K562 (cell line): Measurements from ENCODE around the gene MYL6B.

Experiments
- E2F1 ChIP-seq: sonication (generic); formaldehyde crosslinking; IDR thresholded peaks from 2 replicates; pipeline ENCODE4 v1.8.1; 2023; ENCODE audit warnings: mild to moderate bottlenecking, missing genetic modification reagents, moderate library complexity
- ELF1 ChIP-seq: fragments of 200-800 bp; sonication (Bioruptor generic); IDR thresholded peaks from 2 replicates; pipeline ENCODE4 v1.6.1; 2016; ENCODE audit warnings: missing genetic modification characterization, missing compliant biosample characterization
- GTF2B ChIP-seq: IDR thresholded peaks from 2 replicates; pipeline ENCODE4 v1.6.1; 2011; ENCODE audit not compliant: insufficient read length; ENCODE audit errors: extremely low read depth
- HDAC1 ChIP-seq, 2 experiments: fragments of 450-650 bp; IDR thresholded peaks; 2 replicates each; pipeline ENCODE4 v1.6.1; 2016 to 2017; ENCODE audit warnings: inconsistent platforms in 1 of 2, mild to moderate bottlenecking in 1 of 2, moderate library complexity in 1 of 2
- HNRNPLL ChIP-seq: fragments of 200-400 bp; formaldehyde crosslinking; IDR thresholded peaks from 2 replicates; pipeline ENCODE4 v1.6.1; 2017; ENCODE audit warnings: low read length, low read depth, mild to moderate bottlenecking; ENCODE audit not compliant: poor library complexity, severe bottlenecking
- ILK ChIP-seq: fragments of 450-650 bp; IDR thresholded peaks from 2 replicates; pipeline ENCODE4 v1.6.1; 2016; ENCODE audit warnings: missing genetic modification characterization, low read depth, mild to moderate bottlenecking, missing compliant biosample characterization, moderate library complexity, borderline replicate concordance
- ZBED1 ChIP-seq: IDR thresholded peaks from 2 replicates; pipeline ENCODE4 v1.6.1; 2014
- TF ChIP-seq, protein P1 (sequence below): fragments of 250-450 bp; sonication (Bioruptor Pico); IDR thresholded peaks from 2 replicates; pipeline ENCODE4 v1.5.0; 2020; ENCODE audit warnings: mild to moderate bottlenecking, borderline replicate concordance
- TF ChIP-seq, protein P2 (sequence below), 2 experiments: fragments of 450-650 bp; formaldehyde crosslinking in 1 of 2; IDR thresholded peaks; 2 replicates each; pipeline versions ENCODE4 v1.4.0 to v1.6.1; 2014 to 2020; ENCODE audit warnings: mild to moderate bottlenecking in 2 of 2, borderline replicate concordance in 1 of 2, low read depth in 1 of 2
- TF ChIP-seq, protein P3 (sequence below), 3 experiments: IDR thresholded peaks in 2 of 3; conservative IDR thresholded peaks in 1 of 3; 2 replicates each; pipeline ENCODE4 v1.5.1; 2011 to 2012; ENCODE audit warnings: low read length in 3 of 3, mild to moderate bottlenecking in 3 of 3, control low read depth in 2 of 3, improper control_type of control experiment in 1 of 3, inconsistent platforms in 1 of 3, low read depth in 1 of 3, mixed read lengths in 1 of 3, moderate library complexity in 1 of 3; ENCODE audit not compliant: insufficient read depth in 2 of 3
- TF ChIP-seq, protein P4 (sequence below): sonication (generic); formaldehyde crosslinking; IDR thresholded peaks from 2 replicates; pipeline ENCODE4 v1.5.0; 2020; ENCODE audit warnings: missing genetic modification reagents
- TF ChIP-seq, protein P5 (sequence below), 2 experiments: IDR thresholded peaks; 2 replicates each; pipeline ENCODE4 v1.6.1; 2011; ENCODE audit warnings: borderline replicate concordance in 1 of 2, control low read depth in 1 of 2, low read depth in 1 of 2, low read length in 1 of 2, mild to moderate bottlenecking in 1 of 2, mixed read lengths in 1 of 2, moderate library complexity in 1 of 2; ENCODE audit not compliant: insufficient read depth in 1 of 2, insufficient read length in 1 of 2, poor library complexity in 1 of 2, severe bottlenecking in 1 of 2; ENCODE audit errors: extremely low read depth in 1 of 2

DNA sequence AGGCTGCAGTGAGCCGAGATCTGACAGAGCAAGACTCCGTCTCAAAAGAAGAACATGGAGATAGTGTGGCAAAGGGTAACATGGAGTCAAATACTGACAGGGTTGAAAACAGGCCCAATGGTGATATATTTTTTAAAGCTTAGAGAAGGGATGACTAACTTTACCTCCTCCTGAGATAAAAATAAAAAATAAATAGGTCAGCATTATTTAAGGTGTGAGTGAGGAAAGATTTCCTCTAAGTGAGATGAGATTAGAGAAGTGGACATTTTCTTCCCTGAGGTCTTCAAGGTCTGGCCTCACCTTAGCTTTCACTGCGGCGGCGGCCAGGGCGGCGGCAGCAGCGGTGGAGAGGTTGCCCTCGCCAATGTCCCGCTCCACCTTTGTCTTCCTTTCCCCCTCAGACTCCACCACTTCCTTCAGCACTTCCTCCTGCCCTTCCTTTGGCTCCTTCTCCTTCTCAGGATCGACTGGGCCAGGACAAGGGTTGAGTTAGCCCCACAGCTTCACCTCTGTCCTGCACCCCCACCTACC lies 16.9 kb downstream of the MYL6B start:
- TF ChIP-seq GTF2B = no peak
- TF ChIP-seq, protein P1, sequence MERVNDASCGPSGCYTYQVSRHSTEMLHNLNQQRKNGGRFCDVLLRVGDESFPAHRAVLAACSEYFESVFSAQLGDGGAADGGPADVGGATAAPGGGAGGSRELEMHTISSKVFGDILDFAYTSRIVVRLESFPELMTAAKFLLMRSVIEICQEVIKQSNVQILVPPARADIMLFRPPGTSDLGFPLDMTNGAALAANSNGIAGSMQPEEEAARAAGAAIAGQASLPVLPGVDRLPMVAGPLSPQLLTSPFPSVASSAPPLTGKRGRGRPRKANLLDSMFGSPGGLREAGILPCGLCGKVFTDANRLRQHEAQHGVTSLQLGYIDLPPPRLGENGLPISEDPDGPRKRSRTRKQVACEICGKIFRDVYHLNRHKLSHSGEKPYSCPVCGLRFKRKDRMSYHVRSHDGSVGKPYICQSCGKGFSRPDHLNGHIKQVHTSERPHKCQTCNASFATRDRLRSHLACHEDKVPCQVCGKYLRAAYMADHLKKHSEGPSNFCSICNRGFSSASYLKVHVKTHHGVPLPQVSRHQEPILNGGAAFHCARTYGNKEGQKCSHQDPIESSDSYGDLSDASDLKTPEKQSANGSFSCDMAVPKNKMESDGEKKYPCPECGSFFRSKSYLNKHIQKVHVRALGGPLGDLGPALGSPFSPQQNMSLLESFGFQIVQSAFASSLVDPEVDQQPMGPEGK = no peak
- TF ChIP-seq HDAC1 (IDR thresholded peaks at IDR 0.05) = no peak
- TF ChIP-seq E2F1 (CRISPR knock-in tag) = no peak
- no peak for TF ChIP-seq ELF1
- TF ChIP-seq, protein P2, sequence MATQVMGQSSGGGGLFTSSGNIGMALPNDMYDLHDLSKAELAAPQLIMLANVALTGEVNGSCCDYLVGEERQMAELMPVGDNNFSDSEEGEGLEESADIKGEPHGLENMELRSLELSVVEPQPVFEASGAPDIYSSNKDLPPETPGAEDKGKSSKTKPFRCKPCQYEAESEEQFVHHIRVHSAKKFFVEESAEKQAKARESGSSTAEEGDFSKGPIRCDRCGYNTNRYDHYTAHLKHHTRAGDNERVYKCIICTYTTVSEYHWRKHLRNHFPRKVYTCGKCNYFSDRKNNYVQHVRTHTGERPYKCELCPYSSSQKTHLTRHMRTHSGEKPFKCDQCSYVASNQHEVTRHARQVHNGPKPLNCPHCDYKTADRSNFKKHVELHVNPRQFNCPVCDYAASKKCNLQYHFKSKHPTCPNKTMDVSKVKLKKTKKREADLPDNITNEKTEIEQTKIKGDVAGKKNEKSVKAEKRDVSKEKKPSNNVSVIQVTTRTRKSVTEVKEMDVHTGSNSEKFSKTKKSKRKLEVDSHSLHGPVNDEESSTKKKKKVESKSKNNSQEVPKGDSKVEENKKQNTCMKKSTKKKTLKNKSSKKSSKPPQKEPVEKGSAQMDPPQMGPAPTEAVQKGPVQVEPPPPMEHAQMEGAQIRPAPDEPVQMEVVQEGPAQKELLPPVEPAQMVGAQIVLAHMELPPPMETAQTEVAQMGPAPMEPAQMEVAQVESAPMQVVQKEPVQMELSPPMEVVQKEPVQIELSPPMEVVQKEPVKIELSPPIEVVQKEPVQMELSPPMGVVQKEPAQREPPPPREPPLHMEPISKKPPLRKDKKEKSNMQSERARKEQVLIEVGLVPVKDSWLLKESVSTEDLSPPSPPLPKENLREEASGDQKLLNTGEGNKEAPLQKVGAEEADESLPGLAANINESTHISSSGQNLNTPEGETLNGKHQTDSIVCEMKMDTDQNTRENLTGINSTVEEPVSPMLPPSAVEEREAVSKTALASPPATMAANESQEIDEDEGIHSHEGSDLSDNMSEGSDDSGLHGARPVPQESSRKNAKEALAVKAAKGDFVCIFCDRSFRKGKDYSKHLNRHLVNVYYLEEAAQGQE (IDR thresholded peaks at IDR 0.05; ENCODE audit: borderline replicate concordance) = no peak
- TF ChIP-seq, protein P2 (CRISPR knock-in tag; IDR thresholded peaks at IDR 0.05; ENCODE audit: low read depth) = no peak
- TF ChIP-seq ILK (tag) = no peak
- TF ChIP-seq ZBED1 = no peak
- TF ChIP-seq HNRNPLL = no peak
- TF ChIP-seq, protein P3, sequence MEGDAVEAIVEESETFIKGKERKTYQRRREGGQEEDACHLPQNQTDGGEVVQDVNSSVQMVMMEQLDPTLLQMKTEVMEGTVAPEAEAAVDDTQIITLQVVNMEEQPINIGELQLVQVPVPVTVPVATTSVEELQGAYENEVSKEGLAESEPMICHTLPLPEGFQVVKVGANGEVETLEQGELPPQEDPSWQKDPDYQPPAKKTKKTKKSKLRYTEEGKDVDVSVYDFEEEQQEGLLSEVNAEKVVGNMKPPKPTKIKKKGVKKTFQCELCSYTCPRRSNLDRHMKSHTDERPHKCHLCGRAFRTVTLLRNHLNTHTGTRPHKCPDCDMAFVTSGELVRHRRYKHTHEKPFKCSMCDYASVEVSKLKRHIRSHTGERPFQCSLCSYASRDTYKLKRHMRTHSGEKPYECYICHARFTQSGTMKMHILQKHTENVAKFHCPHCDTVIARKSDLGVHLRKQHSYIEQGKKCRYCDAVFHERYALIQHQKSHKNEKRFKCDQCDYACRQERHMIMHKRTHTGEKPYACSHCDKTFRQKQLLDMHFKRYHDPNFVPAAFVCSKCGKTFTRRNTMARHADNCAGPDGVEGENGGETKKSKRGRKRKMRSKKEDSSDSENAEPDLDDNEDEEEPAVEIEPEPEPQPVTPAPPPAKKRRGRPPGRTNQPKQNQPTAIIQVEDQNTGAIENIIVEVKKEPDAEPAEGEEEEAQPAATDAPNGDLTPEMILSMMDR (IDR thresholded peaks at IDR 0.05 in 2 of 3, conservative IDR thresholded peaks at IDR 0.05 in 1 of 3; ENCODE audit: insufficient read depth in 2 of 3, low read depth in 1 of 3, low read length in 3 of 3) = no peak
- TF ChIP-seq, protein P4, sequence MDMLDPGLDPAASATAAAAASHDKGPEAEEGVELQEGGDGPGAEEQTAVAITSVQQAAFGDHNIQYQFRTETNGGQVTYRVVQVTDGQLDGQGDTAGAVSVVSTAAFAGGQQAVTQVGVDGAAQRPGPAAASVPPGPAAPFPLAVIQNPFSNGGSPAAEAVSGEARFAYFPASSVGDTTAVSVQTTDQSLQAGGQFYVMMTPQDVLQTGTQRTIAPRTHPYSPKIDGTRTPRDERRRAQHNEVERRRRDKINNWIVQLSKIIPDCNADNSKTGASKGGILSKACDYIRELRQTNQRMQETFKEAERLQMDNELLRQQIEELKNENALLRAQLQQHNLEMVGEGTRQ = no peak
- TF ChIP-seq, protein P5, sequence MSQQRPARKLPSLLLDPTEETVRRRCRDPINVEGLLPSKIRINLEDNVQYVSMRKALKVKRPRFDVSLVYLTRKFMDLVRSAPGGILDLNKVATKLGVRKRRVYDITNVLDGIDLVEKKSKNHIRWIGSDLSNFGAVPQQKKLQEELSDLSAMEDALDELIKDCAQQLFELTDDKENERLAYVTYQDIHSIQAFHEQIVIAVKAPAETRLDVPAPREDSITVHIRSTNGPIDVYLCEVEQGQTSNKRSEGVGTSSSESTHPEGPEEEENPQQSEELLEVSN (IDR thresholded peaks at IDR 0.05; ENCODE audit: borderline replicate concordance in 1 of 2, extremely low read depth in 1 of 2, insufficient read depth in 1 of 2, insufficient read length in 1 of 2, low read depth in 1 of 2, low read length in 1 of 2, poor library complexity in 1 of 2, severe bottlenecking in 1 of 2) = no peak
